H9 (cell line): ENCODE results near the gene TMEM63C. TPM values are rescaled to one million over a fixed set of nuclear protein-coding genes. Genes with fewer than 3 reads are reported as not detected.
A peak's percentile ranks its signal among the peaks of the same experiment; 100 is the strongest.

Experiments
- DNase-seq: peaks from one replicate; pipeline ENCODE4 v3.0.0-alpha.2; 2017
- H2AFZ ChIP-seq: one replicate; pipeline ENCODE4 v1.6.1; 2013; ENCODE audit warnings: mild to moderate bottlenecking, low read length, control low read depth, moderate library complexity
- H2AK5ac ChIP-seq: 2 replicates; pipeline ENCODE4 v1.6.1; 2013; ENCODE audit warnings: low read length, control low read depth, mixed read lengths; ENCODE audit not compliant: insufficient read length
- H2BK120ac ChIP-seq: one replicate; pipeline ENCODE4 v1.6.1; 2013; ENCODE audit warnings: low read depth, mild to moderate bottlenecking, low read length, control low read depth, inconsistent platforms; ENCODE audit not compliant: poor library complexity, severe bottlenecking
- H2BK12ac ChIP-seq: 2 replicates; pipeline ENCODE4 v1.6.1; 2013; ENCODE audit warnings: low read length, control low read depth, mixed read lengths, low read depth; ENCODE audit not compliant: insufficient read length
- H2BK15ac ChIP-seq: 2 replicates; pipeline ENCODE4 v1.6.1; 2013; ENCODE audit warnings: low read depth, low read length, control low read depth
- H2BK20ac ChIP-seq: one replicate; pipeline ENCODE4 v1.6.1; 2013; ENCODE audit warnings: low read depth, mild to moderate bottlenecking, low read length, control low read depth, inconsistent platforms; ENCODE audit not compliant: poor library complexity, severe bottlenecking
- H2BK5ac ChIP-seq: 2 replicates; pipeline ENCODE4 v1.6.1; 2013; ENCODE audit warnings: low read length, control low read depth, mixed read lengths; ENCODE audit not compliant: insufficient read length
- H3K14ac ChIP-seq: 2 replicates; pipeline ENCODE4 v1.6.1; 2013; ENCODE audit warnings: low read length, control low read depth; ENCODE audit not compliant: insufficient read depth
- H3K18ac ChIP-seq: 2 replicates; pipeline ENCODE4 v1.6.1; 2013; ENCODE audit warnings: low read depth, mild to moderate bottlenecking, mixed read lengths, low read length, control low read depth; ENCODE audit not compliant: insufficient read length
- H3K23ac ChIP-seq: 2 replicates; pipeline ENCODE4 v1.6.1; 2013; ENCODE audit warnings: low read length, control low read depth, mixed read lengths, low read depth; ENCODE audit not compliant: insufficient read length
- H3K23me2 ChIP-seq: 2 replicates; pipeline ENCODE4 v1.6.1; 2013; ENCODE audit warnings: low read depth, mild to moderate bottlenecking, mixed read lengths, low read length, control low read depth; ENCODE audit not compliant: insufficient read length, poor library complexity, severe bottlenecking
- H3K27ac ChIP-seq: 2 replicates; pipeline ENCODE4 v1.5.1; 2013; ENCODE audit warnings: low read length, control low read depth, mixed read lengths, low read depth; ENCODE audit not compliant: insufficient read length
- H3K27me3 ChIP-seq: 2 replicates; pipeline ENCODE4 v1.6.1; 2013; ENCODE audit warnings: low read length, control low read depth, inconsistent platforms; ENCODE audit not compliant: insufficient read depth
- H3K4ac ChIP-seq: 2 replicates; pipeline ENCODE4 v1.6.1; 2013; ENCODE audit warnings: low read depth, mild to moderate bottlenecking, control low read depth, inconsistent platforms, low read length, moderate library complexity
- H3K4me1 ChIP-seq: 2 replicates; pipeline ENCODE4 v1.6.1; 2013; ENCODE audit warnings: low read length, control low read depth, inconsistent platforms; ENCODE audit not compliant: insufficient read depth
- H3K4me2 ChIP-seq: 2 replicates; pipeline ENCODE4 v1.6.1; 2013; ENCODE audit warnings: low read length, control low read depth, mixed read lengths; ENCODE audit not compliant: insufficient read length, insufficient read depth
- H3K56ac ChIP-seq: 2 replicates; pipeline ENCODE4 v1.6.1; 2013; ENCODE audit warnings: low read depth, mild to moderate bottlenecking, mixed read lengths, low read length, control low read depth; ENCODE audit not compliant: insufficient read length
- H3K79me1 ChIP-seq: 2 replicates; pipeline ENCODE4 v1.6.1; 2013; ENCODE audit warnings: low read depth, mild to moderate bottlenecking, moderate library complexity, low read length, control low read depth, inconsistent platforms; ENCODE audit not compliant: insufficient read depth, poor library complexity, severe bottlenecking
- H3K79me2 ChIP-seq: 2 replicates; pipeline ENCODE4 v1.6.1; 2013; ENCODE audit warnings: low read length, control low read depth, inconsistent platforms; ENCODE audit not compliant: insufficient read depth
- H3K9ac ChIP-seq: 2 replicates; pipeline ENCODE4 v1.6.1; 2013; ENCODE audit warnings: low read length, control low read depth, mixed read lengths; ENCODE audit not compliant: insufficient read length; ENCODE audit errors: extremely low read depth
- H3K9me3 ChIP-seq: one replicate; pipeline ENCODE4 v1.6.1; 2013; ENCODE audit warnings: low read depth, low read length, inconsistent platforms; ENCODE audit not compliant: control insufficient read depth
- H3T11ph ChIP-seq: one replicate; pipeline ENCODE4 v1.6.1; 2013; ENCODE audit warnings: mild to moderate bottlenecking, low read length, control low read depth, inconsistent platforms
- H4K20me1 ChIP-seq: one replicate; pipeline ENCODE4 v1.6.1; 2013; ENCODE audit not compliant: control insufficient read depth, insufficient read length, insufficient read depth
- H4K5ac ChIP-seq: 2 replicates; pipeline ENCODE4 v1.6.1; 2013; ENCODE audit warnings: low read depth, mild to moderate bottlenecking, mixed read lengths, low read length, control low read depth; ENCODE audit not compliant: insufficient read length
- H4K8ac ChIP-seq: replicated peaks from 2 replicates; pipeline ENCODE4 v1.6.1; 2013; ENCODE audit warnings: low read length, control low read depth, mixed read lengths, low read depth; ENCODE audit not compliant: insufficient read length
- H4K91ac ChIP-seq: 2 replicates; pipeline ENCODE4 v1.6.1; 2013; ENCODE audit warnings: low read depth, mild to moderate bottlenecking, moderate library complexity, mixed read lengths, low read length, control low read depth; ENCODE audit not compliant: insufficient read length
- H3K27ac Mint-ChIP-seq, 3 experiments: 2 replicates in 2 of 3; 3 replicates in 1 of 3; pipeline ENCODE4 v1.8.0; 2020 to 2021; ENCODE audit warnings: mixed read lengths in 3 of 3, mild to moderate bottlenecking in 1 of 3, moderate library complexity in 1 of 3
- H3K27me3 Mint-ChIP-seq: 2 replicates; pipeline ENCODE4 v1.8.0; 2021; ENCODE audit warnings: low read depth, mild to moderate bottlenecking, moderate library complexity, mixed read lengths
- H3K36me3 Mint-ChIP-seq, 3 experiments: 2 replicates in 2 of 3; 3 replicates in 1 of 3; pipeline ENCODE4 v1.8.0; 2020 to 2021; ENCODE audit warnings: low read depth in 3 of 3, mixed read lengths in 3 of 3; ENCODE audit not compliant: insufficient read depth in 1 of 3
- H3K4me1 Mint-ChIP-seq, 2 experiments: 2 replicates each; pipeline ENCODE4 v1.8.0; 2020; ENCODE audit warnings: mixed read lengths in 2 of 2
- H3K4me3 Mint-ChIP-seq, 2 experiments: 2 replicates in 1 of 2; 3 replicates in 1 of 2; pipeline ENCODE4 v1.8.0; 2020 to 2021; ENCODE audit warnings: mild to moderate bottlenecking in 2 of 2, mixed read lengths in 2 of 2, moderate library complexity in 1 of 2
- H3K9me3 Mint-ChIP-seq, 2 experiments: 2 replicates in 1 of 2; 3 replicates in 1 of 2; pipeline ENCODE4 v1.8.0; 2020; ENCODE audit warnings: mild to moderate bottlenecking in 2 of 2, mixed read lengths in 2 of 2, moderate library complexity in 1 of 2
- CTCF ChIP-seq: fragments of 200-600 bp; sonication (generic); conservative IDR thresholded peaks from 3 replicates; pipeline ENCODE4 v1.8.0; 2021; ENCODE audit warnings: antibody characterized with exemption, mild to moderate bottlenecking
- WGBS: extraction: QIAGEN DNeasy Blood & Tissue Kit; methylation state at CpG from one replicate; pipeline ENCODE4 v1.1.7; 2013; ENCODE audit warnings: missing lambda C conversion rate, low lambda C conversion rate, mixed read lengths; ENCODE audit not compliant: insufficient read length; ENCODE audit errors: extremely low coverage; 5-methylcytosine and 5-hydroxymethylcytosine counted together
- total RNA-seq: library from RNA; stranded (reverse); gene quantifications from 2 replicates; pipeline ENCODE4 v1.2.1, GENCODE V29; 2021

The TMEM63C gene
- total RNA-seq, 1 experiment from 2014 or later: 2.2 TPM

- Histone ChIP-seq H3K9ac (no peak overlapping the region), H2BK20ac (no peak overlapping the region), H4K20me1 (no peaks in the 10 kb centered on the region), H3K27ac (no peak overlapping the region), H3K4me2 (peak overlapping the region; percentile 38), H2BK12ac (no peak overlapping the region), H2BK5ac (no peak overlapping the region), H3K79me1 (no peaks in the 10 kb centered on the region), H3K23ac (no peak overlapping the region), H2AFZ (no peak overlapping the region), H3K4ac (no peak overlapping the region), H3K18ac (no peak overlapping the region), H3K27me3 (no peaks in the 10 kb centered on the region), H3K9me3 (no peaks in the 10 kb centered on the region), H2AK5ac (no peak overlapping the region), H4K5ac (no peak overlapping the region), H3K79me2 (no peaks in the 10 kb centered on the region), H2BK15ac (no peak overlapping the region), H3K56ac (no peak overlapping the region), H3T11ph (no peak overlapping the region), H3K23me2 (peaks cover 18% of the 10 kb centered on the region), H4K8ac (no peak overlapping the region), H4K91ac (no peak overlapping the region), H3K14ac (no peak overlapping the region), H3K4me1 (peaks cover 30% of the 10 kb centered on the region; the same call in 1 of the 2 replicates), H2BK120ac (no peak overlapping the region)
- Mint-ChIP-seq H3K9me3 (no peaks in the 10 kb centered on the region), H3K27me3 (peaks cover 10% of the 10 kb centered on the region), H3K36me3 (no peaks in the 10 kb centered on the region), H3K4me3 (peak overlapping the region in 1 of 2 experiments; percentile 56; a peak in 3 of 5 replicates), H3K27ac (peak overlapping the region in 1 of 3 experiments; percentile 47; a peak in 2 of 7 replicates), H3K4me1 (peaks cover 52 to 55% of the 10 kb centered on the region in 2 experiments)
- WGBS: no CpG with 5 or more reads among the region's 10 CpGs
- peak; percentile 28 for DNase-seq
- TF ChIP-seq CTCF: no peak
These were observed 35.4 kb upstream of the TMEM63C start for GRCh38 chr14:77145975-77146740.
